Measurements from ENCODE around the gene CA5A.
"Not testable (repeated sequence)": the region's sequence is repeated elsewhere in the genome, so short reads cannot be mapped to it uniquely, and the experiment has no call there.

CA5A gene

DNA sequence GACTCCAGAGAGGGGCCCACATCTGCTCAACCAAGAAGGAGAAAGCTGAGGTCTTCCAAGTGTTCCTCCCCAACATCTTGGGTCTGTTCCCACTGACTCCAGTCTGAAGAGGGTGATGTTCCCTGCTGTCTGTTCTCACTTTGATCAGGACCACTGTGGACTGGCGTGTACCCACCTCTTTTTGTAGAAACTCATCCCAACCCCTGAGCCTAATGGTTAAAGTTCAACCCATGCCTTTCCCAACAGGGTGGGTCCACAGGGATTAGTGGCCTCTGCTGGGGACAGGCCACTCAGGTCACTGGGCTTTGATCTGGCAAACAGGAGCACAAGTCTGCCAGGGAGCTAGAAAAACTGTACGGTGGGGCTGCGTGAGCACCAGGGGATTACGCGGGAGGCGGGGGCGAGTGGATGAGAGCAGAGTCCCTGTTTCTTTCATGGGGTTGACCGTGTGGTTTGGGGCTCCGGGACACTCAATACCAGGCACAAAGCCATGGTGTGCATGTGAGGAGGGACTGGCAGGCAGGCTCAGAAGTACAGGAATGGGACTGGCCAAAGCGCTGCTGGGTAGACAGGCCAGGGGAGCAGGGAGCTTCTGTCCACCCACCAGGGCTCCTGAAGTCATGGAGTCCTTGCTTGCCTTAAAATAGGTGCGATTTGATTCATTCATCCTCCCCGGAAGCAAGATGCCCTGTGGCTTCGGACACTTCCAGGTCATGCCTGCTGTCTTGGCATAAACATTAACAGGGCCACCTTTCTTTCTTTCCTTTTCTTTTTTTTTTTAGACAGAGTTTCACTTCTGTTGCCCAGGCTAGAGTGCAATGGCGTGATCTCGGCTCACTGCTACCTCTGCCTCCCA, at the start of gene CA5A:
CA5A (minus strand) TSS at position 155 of the 856 bp plus-strand sequence; CDS start at position 76, 79 bp downstream.
- DNase-seq, result no peak

DNA sequence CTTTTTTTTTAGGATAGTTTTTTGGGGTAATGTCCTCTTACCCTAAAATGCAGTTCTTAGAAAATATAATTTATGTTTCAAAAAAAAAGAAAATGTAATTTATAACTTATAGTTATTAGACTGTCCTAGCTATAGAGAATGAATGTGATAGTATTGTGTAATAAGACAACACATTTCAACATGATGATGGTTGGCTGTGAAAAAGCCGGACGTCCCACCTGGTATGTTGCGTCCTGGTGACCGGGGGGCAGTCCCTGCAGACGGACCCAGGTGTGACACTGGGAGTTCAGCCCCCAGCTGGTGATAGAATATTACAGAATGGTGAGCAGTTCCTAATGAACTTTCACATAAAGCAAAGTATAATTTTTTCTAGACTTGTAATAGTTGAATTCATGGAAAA, 49.2 kb upstream of the CA5A start:
- not testable (repeated sequence) for DNase-seq

- no peak for DNase-seq
Measured at GRCh38 chr16:87984632-87985267, 48.4 kb upstream of the CA5A start.

DNA sequence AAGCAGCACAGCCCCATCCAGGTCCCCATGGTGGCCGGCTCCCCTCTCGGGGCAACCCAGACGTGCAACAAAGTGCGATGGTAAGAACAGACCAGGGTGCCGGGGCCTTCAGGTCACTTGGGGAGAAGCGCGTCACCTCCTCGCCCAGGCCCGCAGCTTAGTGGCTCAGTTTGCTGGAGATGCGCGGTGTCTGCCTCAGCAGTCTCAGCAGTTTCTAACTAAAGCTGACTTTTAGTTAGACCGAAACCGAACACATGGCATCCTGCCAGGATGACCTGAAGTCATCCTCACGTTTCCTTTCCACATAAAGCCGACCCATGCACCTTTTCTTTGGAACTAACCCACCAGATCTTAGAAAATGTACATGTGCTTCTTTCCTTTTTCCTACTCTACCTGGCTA, 47.9 kb upstream of the CA5A start:
- DNase-seq, result not testable (repeated sequence)

GRCh38 chr16:87983737-87984097, 47.4 kb upstream of the CA5A start:
- DNase-seq, result not testable (repeated sequence)

- not testable (repeated sequence) for DNase-seq
Measured at GRCh38 chr16:87983072-87983736, 46.9 kb upstream of the CA5A start.

GRCh38 chr16:87982581-87983041, 46.3 kb upstream of the CA5A start:
- no peak for DNase-seq

DNA sequence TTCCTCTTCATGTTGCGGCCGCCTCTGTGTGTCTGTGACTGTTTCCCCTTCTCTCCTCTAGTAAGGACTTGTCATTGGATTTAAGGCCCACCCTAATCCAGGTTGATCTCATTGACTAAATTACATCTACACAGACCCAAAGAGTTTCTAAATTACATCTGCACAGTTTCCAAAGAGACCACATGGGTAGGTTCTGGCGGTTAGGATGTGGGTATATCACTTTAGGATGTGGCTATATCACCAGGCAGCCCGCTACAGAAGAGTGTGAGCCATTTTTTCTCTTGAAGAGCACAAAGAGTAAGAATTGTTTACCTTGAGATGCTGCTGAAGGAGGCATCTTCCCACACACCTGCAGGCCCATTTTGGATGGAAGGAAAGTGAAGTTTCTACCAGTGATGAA, 45.0 kb upstream of the CA5A start:
- not testable (repeated sequence) for DNase-seq

DNA sequence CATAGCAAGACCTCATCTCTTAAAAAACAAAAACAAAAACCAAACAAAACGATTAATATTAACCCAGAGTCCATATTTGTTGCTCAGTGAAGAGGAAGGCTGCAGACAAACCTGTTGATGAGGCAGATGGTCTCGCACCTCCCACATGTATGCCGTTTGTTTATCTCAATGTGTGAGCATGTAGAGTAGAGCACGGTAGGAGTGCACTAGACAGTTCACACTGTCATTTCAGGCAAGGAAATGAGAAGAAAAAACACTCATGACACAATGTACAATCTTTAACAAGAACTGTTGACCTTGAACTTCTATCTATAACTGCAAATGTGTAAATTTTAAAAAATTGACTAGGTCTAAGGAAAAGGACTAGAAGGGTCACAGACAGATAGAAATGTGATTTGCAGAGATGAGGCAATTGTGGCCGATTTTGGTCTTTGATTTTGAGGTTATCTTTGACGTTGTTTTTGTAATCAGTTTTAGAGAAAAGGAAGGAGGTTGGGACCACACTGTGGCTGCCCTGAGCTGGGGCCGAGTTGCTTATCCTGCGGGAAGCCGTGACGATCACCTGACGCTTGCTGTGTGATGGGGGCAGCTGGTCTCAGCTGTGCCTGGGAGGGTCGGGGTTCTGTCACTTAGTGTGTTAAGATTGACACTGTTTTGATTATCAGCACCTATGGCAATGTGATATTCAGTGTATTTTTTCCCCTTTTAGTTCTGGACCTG, 43.7 kb upstream of the CA5A start:
- not testable (repeated sequence) for DNase-seq

DNA sequence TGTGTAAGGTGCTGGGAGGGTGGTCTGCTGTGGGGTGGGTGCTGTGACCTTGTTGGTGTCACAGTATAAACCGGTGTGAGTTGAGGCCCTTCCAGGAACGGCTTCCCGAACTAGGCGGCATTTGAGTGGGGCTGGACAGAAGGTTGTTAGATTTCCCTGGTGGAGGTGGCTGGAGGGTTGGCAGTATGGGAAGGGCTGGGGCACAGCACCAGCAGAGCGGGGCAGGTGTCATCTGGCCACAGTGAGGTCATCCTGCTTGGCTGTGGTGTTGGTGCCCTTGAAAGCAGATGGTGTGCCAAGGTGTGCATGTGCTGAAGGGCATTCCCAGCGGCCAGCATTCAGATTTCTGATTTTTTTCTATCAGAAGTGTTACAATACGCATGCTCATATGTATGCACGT, 43.0 kb upstream of the CA5A start:
- no peak for DNase-seq

DNA sequence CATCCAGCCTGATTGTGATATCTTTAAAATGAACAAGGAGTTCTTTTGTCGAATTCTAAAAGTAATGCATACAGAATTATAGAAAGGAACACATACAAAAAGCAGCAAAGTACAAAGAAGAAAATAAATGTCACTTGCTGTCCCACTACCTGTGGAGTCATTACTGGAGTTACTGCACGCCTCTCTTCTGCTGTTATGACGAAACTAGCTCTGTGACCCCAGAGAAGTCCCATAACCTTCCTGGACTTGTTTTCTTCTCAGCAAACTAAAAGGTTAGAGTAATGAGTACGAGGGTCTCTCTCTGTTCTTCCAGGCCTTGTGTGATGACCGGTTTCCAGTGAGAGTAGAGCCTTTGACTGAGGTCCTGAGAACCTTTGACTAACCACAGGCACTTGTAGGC, 41.8 kb upstream of the CA5A start:
- no peak for DNase-seq

DNA sequence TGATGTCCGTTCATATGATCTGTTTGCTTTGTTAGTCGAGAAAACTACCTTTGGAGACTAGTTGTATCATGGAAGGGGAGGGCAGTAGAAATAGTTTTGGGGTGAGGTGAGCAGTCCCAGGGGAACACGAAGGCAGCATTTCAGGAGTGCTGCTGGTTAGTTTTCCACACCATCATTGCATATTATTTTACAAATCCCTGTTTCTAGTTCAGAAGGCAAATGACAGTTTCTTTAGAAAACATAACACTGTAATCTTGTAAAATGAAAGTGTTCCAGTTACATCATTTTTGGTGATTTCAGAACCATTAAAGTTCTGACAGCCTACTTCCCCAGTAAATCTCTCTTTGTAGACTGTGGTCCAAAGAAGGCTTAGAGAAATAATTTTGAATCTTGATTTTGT, 40.3 kb upstream of the CA5A start:
- DNase-seq, result no peak

DNA sequence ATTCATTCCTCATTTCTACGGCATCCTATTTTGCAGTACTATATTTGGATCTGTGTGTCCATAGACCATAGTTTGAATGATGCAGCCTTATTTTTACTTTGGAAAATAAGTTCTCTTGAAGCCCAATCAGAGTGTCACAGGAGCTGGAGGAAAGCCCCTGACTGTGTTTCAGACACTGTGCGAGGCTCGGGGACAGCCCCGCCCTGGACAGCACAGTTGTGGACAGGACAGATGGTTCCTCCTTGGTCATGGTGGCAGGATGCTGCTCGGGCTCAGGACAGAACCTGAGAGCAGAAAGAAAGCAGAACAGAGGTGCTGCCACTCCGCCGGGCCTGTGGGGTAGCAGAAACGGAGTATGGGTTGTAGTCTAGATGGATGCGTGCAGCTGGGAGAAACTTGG, 37.8 kb upstream of the CA5A start:
- no peak for DNase-seq

DNA sequence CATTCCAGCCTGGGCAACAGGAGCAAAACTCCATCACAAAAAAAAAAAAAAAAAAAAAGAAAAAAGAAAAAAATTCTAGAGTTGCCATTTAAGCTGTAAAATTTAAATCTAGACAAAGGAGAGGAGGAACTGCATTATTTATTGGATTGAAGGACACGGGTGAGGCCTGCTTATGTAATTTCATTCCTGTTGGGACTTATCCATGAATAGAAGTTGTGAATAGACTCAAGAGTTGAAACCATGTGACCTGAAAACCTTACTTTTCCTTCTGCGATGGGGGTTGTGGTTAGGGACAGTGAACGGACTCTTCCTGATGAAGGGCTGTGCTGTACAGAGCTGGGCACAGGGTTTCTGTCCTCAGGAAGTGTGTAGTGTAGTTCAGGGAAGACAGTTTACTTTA, 37.4 kb upstream of the CA5A start:
- DNase-seq, result no peak

DNA sequence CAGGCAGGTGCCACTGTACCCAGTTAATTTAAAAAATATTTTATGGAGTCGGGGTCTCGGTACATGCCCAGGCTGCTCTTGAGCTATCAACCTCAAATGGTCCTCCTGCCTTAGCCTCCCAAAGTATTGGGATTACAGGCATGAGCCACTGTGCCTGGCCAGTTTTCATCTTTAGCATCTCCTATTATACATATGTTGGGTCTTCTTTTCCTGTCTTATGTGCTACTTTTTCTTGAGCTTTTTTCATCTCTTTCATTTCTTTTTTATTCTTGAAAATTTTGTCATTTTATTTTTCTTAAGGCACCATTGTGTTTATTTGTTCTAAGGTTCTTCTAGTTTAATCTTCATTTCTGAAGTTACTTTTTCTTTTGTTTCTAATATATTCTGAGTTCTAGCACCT, 35.6 kb upstream of the CA5A start:
- no peak for DNase-seq

- DNase-seq, result no peak
Measured at GRCh38 chr16:87970186-87970585, 33.9 kb upstream of the CA5A start.

DNA sequence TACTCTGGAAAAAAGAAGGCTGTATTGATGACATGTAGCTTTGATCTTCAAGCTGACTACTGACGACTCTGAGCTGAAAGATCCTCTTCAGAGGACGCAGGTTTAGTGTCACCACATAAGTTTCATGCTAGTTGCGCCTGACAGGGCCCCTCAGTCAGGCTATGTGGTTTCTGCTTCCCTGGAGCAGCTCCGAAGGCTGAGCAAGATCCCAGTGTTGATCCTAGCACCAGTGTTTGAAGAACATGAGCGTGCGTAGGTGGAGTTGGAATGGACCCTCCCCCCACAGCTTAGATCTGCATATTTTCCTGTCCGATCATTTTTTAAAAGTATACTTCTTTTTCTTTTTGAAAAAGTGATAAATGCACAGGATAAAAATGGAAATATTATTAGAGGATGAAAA, 32.2 kb upstream of the CA5A start:
- no peak for DNase-seq

DNA sequence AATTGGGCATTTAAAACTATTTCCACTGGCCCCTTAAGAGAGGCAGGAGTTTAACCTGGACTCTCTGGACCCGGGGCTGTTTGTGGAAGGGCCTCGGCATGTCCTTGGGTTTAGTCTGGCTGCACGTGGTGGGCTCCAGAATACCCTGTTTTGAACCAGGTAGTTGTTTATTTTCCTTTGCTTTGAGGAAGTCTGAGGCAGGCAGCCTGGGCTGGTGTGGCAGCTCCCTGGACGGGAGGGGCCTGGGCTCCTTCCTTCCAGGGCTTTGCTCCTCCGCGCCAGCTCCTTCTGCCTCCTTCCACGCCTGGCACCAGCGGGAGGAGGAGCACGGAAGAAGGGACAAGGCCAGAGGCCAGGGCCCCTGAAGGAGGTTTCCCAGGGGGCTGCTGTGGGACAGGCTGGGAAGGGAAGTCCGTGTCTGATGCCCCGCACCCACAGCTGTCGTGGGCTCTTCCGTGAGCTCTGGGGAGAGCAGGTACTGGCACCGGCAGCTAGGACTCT, 30.4 kb upstream of the CA5A start:
- no peak for DNase-seq

DNA sequence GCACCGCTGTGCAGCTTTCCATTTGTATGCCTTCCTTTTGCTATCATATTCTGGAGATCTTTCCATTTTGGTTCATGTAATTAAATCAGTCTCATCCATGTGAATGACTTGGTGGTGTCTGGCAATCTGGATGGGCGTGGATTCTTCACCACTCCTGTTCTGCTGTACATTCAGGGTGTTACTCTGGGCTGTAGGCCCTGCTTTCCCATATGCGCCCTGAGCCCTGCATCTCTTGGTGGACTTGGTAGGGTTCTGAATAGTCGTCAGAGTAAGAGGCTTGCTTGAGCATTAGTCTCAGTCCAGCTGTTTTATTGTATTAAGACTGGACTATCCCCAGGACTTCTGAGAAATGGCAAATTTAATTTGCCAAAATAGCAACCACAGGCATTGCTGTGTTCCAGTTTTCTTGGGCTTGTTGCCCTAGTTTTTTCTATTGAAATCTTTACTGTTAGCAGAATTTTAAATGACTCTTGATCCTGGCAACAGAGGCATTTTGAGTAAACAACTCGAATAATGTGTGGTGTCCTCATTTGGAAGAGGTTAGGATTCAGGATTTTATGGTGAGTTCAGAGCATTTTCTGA, 29.8 kb upstream of the CA5A start:
- peak; percentile 13 for DNase-seq

GRCh38 chr16:87965417-87965816, 29.1 kb upstream of the CA5A start:
- no peak for DNase-seq

GRCh38 chr16:87964049-87964659, 27.8 kb upstream of the CA5A start:
- DNase-seq, result no peak

DNA sequence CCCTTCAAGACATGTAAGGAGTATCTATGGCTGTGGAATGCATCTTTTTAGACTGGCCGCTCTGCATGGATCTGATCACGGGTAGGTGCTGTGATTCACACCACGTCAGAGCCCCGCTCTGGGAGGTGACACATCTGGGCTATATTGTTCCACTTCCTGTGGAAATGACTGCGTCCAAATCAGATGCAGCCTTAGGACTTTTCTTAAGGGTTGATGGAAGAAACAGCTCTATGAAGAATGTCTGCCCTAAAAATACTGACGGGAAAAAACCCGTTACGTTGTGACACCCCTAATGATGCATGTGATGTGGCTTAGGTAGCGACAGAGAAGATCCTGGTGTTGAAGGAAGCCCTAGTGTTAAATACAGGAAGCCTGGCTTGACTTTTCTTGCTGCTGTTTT, 27.1 kb upstream of the CA5A start:
- no peak for DNase-seq

Measured in NCI-H82 (cell line).